SU-DHL-6 (cell line): Measurements from ENCODE around the gene LKAAEAR1.
A peak's percentile ranks its signal among the peaks of the same experiment; 100 is the strongest.

Source experiments
- H2AFZ ChIP-seq: fragments of 200-600 bp; sonication (generic); 2 replicates; pipeline ENCODE4 v1.6.1; 2014; ENCODE audit warnings: low read depth, mild to moderate bottlenecking, moderate library complexity, mixed read lengths, antibody characterized with exemption, low read length; ENCODE audit not compliant: severe bottlenecking
- H3F3A ChIP-seq: fragments of 200-600 bp; shearing (Covaris generic); 2 replicates; pipeline ENCODE4 v1.6.0; 2016; ENCODE audit warnings: antibody characterized with exemption, mild to moderate bottlenecking; ENCODE audit not compliant: insufficient read depth
- H3K27ac ChIP-seq: fragments of 200-600 bp; sonication (generic); 2 replicates; pipeline ENCODE4 v1.5.1; 2016; ENCODE audit warnings: low read depth, mild to moderate bottlenecking, low read length, moderate library complexity, mixed read lengths
- H3K27me3 ChIP-seq: fragments of 200-600 bp; sonication (generic), shearing (Covaris generic); 2 replicates; pipeline ENCODE4 v1.6.0; 2014; ENCODE audit warnings: mild to moderate bottlenecking, low read length
- H3K36me3 ChIP-seq: fragments of 200-600 bp; sonication (generic); 2 replicates; pipeline ENCODE4 v1.6.1; 2014; ENCODE audit warnings: mild to moderate bottlenecking, low read length, mixed read lengths
- H3K4me2 ChIP-seq: fragments of 300-600, 200-600 bp; shearing (Covaris generic), sonication (generic); 2 replicates; pipeline ENCODE4 v1.6.0; 2014; ENCODE audit warnings: low read length, low read depth, mild to moderate bottlenecking; ENCODE audit not compliant: poor library complexity, severe bottlenecking
- H3K4me3 ChIP-seq: fragments of 200-600 bp; sonication (generic); 2 replicates; pipeline ENCODE4 v1.5.1; 2014; ENCODE audit warnings: antibody characterized with exemption, low read length, mild to moderate bottlenecking, mixed read lengths; ENCODE audit not compliant: insufficient read depth, poor library complexity, severe bottlenecking
- H3K79me2 ChIP-seq: fragments of 200-600 bp; sonication (generic); 2 replicates; pipeline ENCODE4 v1.6.1; 2014; ENCODE audit warnings: mild to moderate bottlenecking, low read length, moderate library complexity; ENCODE audit not compliant: insufficient read depth
- H3K9ac ChIP-seq: fragments of 200-600 bp; sonication (generic); 2 replicates; pipeline ENCODE4 v1.7.0; 2014; ENCODE audit warnings: mild to moderate bottlenecking, low read length
- H3K9me2 ChIP-seq: fragments of 200-600 bp; sonication (generic); replicated peaks from 2 replicates; pipeline ENCODE4 v1.6.1; 2014; ENCODE audit warnings: low read length; ENCODE audit not compliant: insufficient read depth
- H3K9me3 ChIP-seq: fragments of 200-600 bp; sonication (generic); 2 replicates; pipeline ENCODE4 v1.6.1; 2014; ENCODE audit warnings: low read length, mixed read lengths; ENCODE audit not compliant: insufficient read depth
- H4K20me1 ChIP-seq: fragments of 200-600 bp; sonication (generic); 2 replicates; pipeline ENCODE4 v1.6.1; 2014; ENCODE audit warnings: low read depth, mild to moderate bottlenecking, antibody characterized with exemption, low read length, moderate library complexity, mixed read lengths
- CTCF ChIP-seq: fragments of 200-600 bp; sonication (generic); IDR thresholded peaks from one replicate; pipeline ENCODE4 v1.5.1; 2017; ENCODE audit warnings: antibody characterized with exemption, mild to moderate bottlenecking, low read length, moderate library complexity; ENCODE audit not compliant: insufficient read depth, poor library complexity, severe bottlenecking
- EZH2phosphoT487 ChIP-seq: fragments of 200-600 bp; sonication (generic), shearing (Covaris generic); conservative IDR thresholded peaks from 2 replicates; pipeline ENCODE4 v1.6.1; 2018; ENCODE audit warnings: mild to moderate bottlenecking, antibody characterized with exemption, low read length, moderate library complexity, mixed read lengths

The LKAAEAR1 gene

GRCh38 chr20:64042054-64042781 is 42.0 kb downstream of the LKAAEAR1 start:
- Histone ChIP-seq H3K36me3 (no peaks in the 10 kb centered on the region), H3K9ac (no peak overlapping the region), H3K79me2 (no peaks in the 10 kb centered on the region), H2AFZ (no peak overlapping the region), H3K9me3 (no peaks in the 10 kb centered on the region), H3K4me3 (no peak overlapping the region), H3K27ac (no peak overlapping the region), H3F3A (peaks cover 9% of the 10 kb centered on the region), H3K9me2 (no peaks in the 10 kb centered on the region), H4K20me1 (no peaks in the 10 kb centered on the region), H3K27me3 (no peaks in the 10 kb centered on the region), H3K4me2 (peak overlapping the region; percentile 17)
- TF ChIP-seq CTCF: no peak
- no peak for TF ChIP-seq EZH2phosphoT487

GRCh38 chr20:64041781-64042053 is 42.5 kb downstream of the LKAAEAR1 start:
- Histone ChIP-seq H3K27me3 (no peaks in the 10 kb centered on the region), H3K9ac (no peak overlapping the region)
- TF ChIP-seq CTCF (no peak), EZH2phosphoT487 (no peak)

GRCh38 chr20:64041040-64041780 is 43.0 kb downstream of the LKAAEAR1 start:
- Histone ChIP-seq H3K4me2 (no peak overlapping the region), H2AFZ (no peak overlapping the region), H3K27me3 (no peaks in the 10 kb centered on the region), H4K20me1 (no peaks in the 10 kb centered on the region), H3K9me2 (no peaks in the 10 kb centered on the region), H3F3A (peaks cover 9% of the 10 kb centered on the region), H3K36me3 (no peaks in the 10 kb centered on the region), H3K4me3 (no peak overlapping the region), H3K9me3 (no peaks in the 10 kb centered on the region), H3K27ac (no peak overlapping the region), H3K79me2 (no peaks in the 10 kb centered on the region), H3K9ac (no peak overlapping the region)
- TF ChIP-seq CTCF: no peak
- TF ChIP-seq EZH2phosphoT487: no peak

More at GRCh38 chr20:64041781-64042053, 42.5 kb downstream of the LKAAEAR1 start:
- Histone ChIP-seq H4K20me1 (no peaks in the 10 kb centered on the region), H3K36me3 (no peaks in the 10 kb centered on the region), H3K9me3 (no peaks in the 10 kb centered on the region), H3K4me2 (no peak overlapping the region), H2AFZ (no peak overlapping the region), H3K9me2 (no peaks in the 10 kb centered on the region), H3F3A (peaks cover 9% of the 10 kb centered on the region), H3K27ac (no peak overlapping the region), H3K4me3 (no peak overlapping the region), H3K79me2 (no peaks in the 10 kb centered on the region)
